Amniotic stem cell (primary cell): ENCODE measurements around the gene GDF9.
"Not testable (repeated sequence)": the region's sequence is repeated elsewhere in the genome, so short reads cannot be mapped to it uniquely, and the experiment has no call there.

Experiments used
- DNase-seq: peaks from one replicate; lab custom pipeline; 2025; lab: John Stamatoyannopoulos, UW

Gene GDF9

DNA sequence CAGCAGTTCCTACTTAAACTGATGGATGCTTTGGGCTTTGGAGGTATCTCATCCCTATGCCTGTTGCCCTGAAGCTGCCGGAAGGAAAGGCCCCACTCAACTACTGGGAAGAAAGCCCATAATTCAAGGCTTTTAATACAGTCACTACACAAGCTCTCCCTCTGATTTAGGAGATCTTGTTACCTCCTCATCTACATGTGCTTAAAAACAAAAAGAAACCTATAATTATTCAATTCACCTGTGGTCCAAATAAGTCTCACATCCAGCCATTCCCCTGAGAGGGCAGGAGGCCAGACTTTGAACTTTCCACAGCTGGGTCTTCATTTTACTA is 6.5 kb upstream of the GDF9 start:
- no peak for DNase-seq

GRCh38 chr5:132871459-132872284 is 5.4 kb upstream of the GDF9 start:
- no peak for DNase-seq

DNA sequence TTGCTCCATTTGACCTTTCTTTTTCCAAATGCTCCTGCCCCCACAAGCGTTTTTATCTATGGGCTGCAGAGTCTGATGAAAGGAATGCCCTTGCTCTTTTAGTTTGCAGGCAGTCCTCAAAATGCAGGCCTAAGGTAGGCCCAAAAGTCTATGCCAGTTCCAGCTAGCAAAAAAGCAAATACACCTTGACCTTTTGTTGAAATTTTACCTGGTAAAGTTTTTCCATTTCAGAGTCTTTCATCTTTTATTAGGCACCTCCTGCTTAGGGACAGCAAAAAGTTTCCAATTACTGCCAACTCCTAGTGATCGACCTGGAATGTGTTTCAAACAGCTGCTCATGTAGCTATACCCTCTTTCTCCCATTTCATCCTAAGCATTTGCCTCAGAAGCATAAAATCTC is 4.5 kb upstream of the GDF9 start:
- DNase-seq: no peak

DNA sequence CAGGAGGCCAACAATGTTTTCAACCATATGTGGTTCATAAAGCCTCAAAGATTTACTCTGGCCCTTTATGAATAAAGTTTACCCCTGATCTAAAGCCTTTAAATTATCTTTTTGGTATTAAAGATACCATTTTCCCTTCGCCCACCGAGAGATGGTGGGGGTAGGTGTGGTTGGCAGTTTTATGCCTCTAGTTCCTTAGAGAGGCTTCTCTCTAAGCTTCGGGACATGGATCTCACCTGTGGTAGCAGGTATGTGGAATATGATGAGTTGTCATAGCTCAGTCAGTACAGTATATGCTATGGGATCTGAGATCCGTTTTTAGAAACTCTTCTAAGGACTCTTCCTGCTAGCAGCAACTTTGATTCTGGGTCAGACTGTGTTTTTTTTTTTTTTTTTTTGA is 2.5 kb upstream of the GDF9 start:
- no peak for DNase-seq

- no peak for DNase-seq
These were observed 780 bp upstream of the GDF9 start for GRCh38 chr5:132867046-132867451.

DNA sequence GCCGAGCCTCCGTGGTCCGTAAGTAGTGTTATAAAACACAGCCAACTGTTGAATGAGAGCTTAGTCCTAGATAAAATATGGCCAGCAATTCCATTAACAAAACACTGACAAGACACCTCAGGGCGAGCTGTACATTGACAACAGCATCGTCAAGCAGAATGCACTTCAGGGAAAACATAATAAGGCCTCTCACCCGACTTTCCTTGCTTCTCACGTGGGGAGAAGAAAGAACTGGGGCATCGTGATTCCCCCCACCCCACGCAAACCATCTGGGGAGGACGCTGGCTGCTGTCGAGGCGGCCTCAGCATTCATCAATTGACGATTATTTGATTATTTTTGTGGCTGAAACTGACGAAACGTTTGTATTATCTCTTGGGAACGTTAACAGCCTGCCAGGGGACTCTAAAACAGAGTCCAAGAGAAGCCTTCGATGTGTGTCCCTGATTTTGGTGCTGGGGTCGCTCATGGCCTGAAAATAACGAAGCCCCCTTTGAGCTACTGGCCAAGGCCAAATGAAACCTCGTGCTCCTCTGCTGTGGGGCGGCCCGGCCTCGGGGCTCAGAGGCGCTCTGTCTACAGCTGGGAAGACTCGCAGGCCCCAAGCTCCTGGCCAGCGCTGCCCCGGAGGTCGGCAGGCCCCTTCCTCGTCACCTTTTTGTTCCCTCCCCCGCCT is 464 bp downstream of the GDF9 start:
- no peak for DNase-seq

DNA sequence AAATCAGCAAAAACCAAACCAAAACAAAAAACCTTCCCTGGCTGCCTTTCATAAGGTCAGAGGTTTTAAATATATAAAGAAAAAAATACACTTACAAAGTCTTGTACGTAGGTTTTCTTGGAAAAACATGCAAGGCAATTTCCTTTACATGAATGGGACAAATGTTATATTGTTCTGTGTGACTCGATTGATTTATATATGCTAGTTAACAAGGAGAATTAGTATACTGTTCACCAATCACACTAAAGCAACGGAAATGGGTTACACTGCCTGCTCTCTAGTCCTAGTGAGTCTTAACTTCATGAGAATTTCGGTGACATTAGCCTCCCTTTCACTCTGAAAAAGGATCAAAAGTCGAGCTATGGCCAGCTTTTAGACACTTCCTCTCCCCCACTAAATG is 5.5 kb downstream of the GDF9 start:
- no peak for DNase-seq

DNA sequence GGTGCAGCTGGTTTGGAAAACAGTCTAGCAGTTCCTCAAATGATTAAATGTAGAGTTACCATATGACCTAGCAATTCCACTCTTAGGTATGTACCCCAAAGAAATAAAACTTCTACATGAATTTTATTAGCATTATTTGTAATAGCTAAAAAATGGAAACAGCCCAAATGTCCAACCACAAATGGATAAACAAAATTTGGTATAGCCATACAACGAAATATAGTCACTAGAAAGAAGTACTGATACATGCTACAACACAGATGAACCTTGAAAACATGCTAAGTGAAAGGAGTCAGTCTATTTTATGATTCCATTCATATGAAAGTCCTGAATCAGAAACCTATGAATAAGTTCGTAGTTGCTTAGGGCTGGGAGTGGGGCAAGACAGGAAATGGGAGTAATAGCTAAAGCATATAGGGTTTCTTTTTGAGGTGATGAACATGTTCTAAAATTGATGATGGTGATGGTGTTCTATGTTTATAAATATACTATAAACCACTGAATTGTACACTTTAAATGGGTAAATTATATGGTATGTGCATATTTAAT is 6.3 kb downstream of the GDF9 start:
- no peak for DNase-seq

GRCh38 chr5:132856011-132856410 is 10.3 kb downstream of the GDF9 start:
- no peak for DNase-seq

- not testable (repeated sequence) for DNase-seq
These were observed 11.3 kb downstream of the GDF9 start for GRCh38 chr5:132854992-132855391.

GRCh38 chr5:132854301-132854700 is 12.0 kb downstream of the GDF9 start:
- DNase-seq: no peak

DNA sequence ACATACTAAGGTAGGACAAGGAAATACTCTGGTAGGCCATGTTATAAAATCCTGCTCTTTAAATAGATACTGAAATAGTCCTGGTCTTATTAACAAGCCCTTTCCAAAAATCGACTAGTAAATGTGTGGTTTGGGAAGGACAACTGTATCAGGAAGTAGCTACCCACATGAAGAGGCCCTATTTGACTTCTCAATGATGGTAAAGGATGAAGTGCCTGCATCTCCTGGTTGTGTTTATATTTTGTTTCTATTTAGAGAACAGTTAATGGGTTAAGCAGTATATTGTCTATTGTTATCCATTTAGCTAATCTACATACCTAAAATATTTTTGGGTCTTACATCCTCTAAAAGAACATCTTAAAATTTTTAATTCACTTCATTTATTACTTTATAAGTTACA is 12.5 kb downstream of the GDF9 start:
- DNase-seq: no peak

DNA sequence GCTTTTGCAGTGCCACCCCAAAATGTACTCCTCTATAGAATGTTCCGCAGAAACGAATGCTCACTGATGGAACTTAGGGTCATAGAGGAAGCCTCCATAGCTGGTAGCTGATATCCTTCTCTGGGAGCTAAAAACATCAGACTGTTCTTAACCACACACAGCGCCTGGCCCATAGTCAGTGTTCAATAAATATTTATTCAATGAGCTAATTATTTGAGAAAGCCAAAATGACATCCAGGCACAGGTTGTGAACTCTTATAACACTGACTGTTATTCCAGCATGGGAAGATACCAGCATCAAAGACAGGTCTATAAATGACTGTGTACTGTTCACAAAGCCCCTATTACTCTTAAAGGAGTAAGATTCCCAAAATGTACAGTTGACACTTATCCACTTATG is 12.9 kb downstream of the GDF9 start:
- no peak for DNase-seq

GRCh38 chr5:132850066-132850465 is 16.2 kb downstream of the GDF9 start:
- DNase-seq: no peak

GRCh38 chr5:132849347-132849746 is 16.9 kb downstream of the GDF9 start:
- DNase-seq: no peak

GRCh38 chr5:132848270-132848669 is 18.0 kb downstream of the GDF9 start:
- DNase-seq: no peak

- DNase-seq: no peak
These were observed 25.0 kb downstream of the GDF9 start for GRCh38 chr5:132841305-132841704.

- DNase-seq: no peak
These were observed 25.4 kb downstream of the GDF9 start for GRCh38 chr5:132840896-132841295.

DNA sequence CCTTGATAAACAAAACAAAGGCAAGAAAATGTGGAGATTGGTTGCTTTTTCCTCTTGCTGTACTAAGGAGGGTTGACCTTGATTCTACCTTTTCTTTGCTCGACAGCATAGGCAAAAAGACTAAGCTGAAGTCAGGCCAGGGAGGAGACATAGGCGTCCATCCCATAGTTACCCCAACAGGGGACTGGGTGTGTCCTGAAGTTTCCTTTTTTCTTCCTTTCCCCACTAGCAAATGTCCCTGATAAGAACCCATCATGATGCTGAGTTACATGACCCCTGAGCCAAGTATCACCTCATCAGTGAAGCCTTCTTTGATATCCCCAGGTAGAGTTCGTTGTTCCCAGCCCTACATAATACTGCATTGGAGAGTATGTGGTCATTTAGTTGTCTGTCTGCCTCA is 26.0 kb downstream of the GDF9 start:
- DNase-seq: no peak

DNA sequence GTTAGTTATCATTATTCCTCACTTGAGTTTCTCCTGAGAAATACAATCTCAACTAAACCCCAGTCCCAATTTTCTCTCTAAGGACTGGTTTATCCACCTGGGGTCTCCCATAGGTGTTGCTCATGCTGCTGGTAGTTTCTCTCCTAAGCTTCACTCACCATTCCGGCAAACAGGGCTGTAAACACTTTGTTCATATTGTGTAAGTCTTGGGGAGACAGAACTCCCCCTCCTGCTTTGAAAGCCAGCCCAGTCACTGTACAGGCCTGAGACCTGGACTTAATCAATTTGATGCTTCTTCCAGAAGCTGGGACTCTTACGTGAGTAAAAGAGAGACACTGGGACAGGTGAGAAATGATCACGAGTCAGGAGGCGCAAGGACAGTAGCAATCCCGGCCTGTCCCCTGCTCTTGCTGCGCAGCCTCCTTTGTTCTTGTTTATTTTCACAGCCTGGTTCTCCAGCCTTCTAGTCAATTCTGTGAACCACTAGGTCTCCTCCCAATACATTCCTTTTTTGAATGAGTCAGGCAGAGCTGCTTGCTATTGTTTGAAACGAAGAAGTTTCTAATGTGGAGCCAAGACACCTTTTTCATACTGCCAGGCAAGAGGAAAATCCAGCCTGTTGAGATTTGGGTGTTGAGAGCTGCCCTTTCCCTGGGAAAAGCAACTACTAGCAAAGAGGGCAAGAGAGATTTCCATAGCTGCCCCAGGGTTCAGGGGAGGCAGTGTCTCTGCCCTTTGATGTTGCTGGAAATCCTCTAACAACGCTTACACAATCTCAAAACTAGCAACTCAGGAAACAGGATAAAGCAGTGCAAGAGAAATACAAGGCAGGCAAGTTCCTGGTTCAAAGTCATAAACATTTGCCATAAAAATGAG is 26.6 kb downstream of the GDF9 start:
- no peak for DNase-seq

- no peak for DNase-seq
These were observed 27.6 kb downstream of the GDF9 start for GRCh38 chr5:132838516-132839282.

GRCh38 chr5:132837868-132838267 is 28.4 kb downstream of the GDF9 start:
- DNase-seq: no peak
